Ectodermal cell (in vitro differentiated cells): ENCODE results near the gene SNED1.

Source experiments
- H3K27ac ChIP-seq: 2 replicates; pipeline ENCODE4 v1.7.0; 2013; ENCODE audit warnings: mild to moderate bottlenecking, low read depth, low read length; ENCODE audit not compliant: insufficient read depth, poor library complexity, severe bottlenecking
- H3K27me3 ChIP-seq: 2 replicates; pipeline ENCODE4 v1.7.0; 2013; ENCODE audit warnings: mild to moderate bottlenecking, low read length; ENCODE audit not compliant: insufficient read depth, control insufficient read depth, poor library complexity, severe bottlenecking
- H3K36me3 ChIP-seq: one replicate; pipeline ENCODE4 v1.7.0; 2013; ENCODE audit warnings: low read length; ENCODE audit not compliant: control insufficient read depth, insufficient read depth
- H3K4me1 ChIP-seq: one replicate; pipeline ENCODE4 v1.7.0; 2013; ENCODE audit warnings: low read length; ENCODE audit not compliant: control insufficient read depth, insufficient read depth
- H3K4me3 ChIP-seq: 2 replicates; pipeline ENCODE4 v1.7.0; 2013; ENCODE audit warnings: low read depth, low read length, control low read depth; ENCODE audit not compliant: insufficient read depth
- H3K9me3 ChIP-seq: 2 replicates; pipeline ENCODE4 v1.7.0; 2013; ENCODE audit warnings: mild to moderate bottlenecking, low read length, moderate library complexity; ENCODE audit not compliant: control insufficient read depth
- WGBS, 2 experiments: methylation state at CpG; one replicate each; pipeline ENCODE4 v1.1.7; 2013; ENCODE audit warnings: missing lambda C conversion rate in 2 of 2; 5-methylcytosine and 5-hydroxymethylcytosine counted together

The SNED1 gene

DNA sequence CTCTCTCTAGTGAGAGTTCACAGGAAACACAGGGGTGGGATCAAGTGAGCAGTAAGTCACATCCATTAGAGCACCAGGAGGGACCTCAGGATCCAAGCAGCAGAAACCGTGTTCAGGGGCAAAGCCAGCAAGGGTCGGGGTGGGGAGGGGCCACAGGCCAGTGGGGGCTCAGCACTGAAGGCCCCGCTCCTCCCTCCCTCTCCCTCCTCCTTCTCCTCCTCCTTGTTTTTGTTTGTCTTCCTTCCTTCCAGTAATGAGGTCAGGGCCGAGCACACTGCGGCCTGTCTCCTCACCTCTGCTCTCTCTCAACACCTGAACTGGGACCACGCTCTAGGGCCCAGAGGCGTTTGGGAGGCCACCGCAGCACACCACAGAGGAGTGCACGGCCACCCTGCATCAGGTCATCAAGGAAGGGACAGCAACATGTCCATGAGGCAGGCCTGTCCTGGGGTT lies 82.8 kb downstream of the SNED1 start:
- WGBS, 2 experiments: 80 to 81% methylated on average over 9 of the region's 9 CpGs
- no peaks in the 10 kb centered on the region for H3K9me3 ChIP-seq
- H3K27ac ChIP-seq: no peak overlapping the region
- H3K4me3 ChIP-seq: no peak overlapping the region
- no peaks in the 10 kb centered on the region for H3K36me3 ChIP-seq
- H3K27me3 ChIP-seq: no peaks in the 10 kb centered on the region
- H3K4me1 ChIP-seq: no peaks in the 10 kb centered on the region

DNA sequence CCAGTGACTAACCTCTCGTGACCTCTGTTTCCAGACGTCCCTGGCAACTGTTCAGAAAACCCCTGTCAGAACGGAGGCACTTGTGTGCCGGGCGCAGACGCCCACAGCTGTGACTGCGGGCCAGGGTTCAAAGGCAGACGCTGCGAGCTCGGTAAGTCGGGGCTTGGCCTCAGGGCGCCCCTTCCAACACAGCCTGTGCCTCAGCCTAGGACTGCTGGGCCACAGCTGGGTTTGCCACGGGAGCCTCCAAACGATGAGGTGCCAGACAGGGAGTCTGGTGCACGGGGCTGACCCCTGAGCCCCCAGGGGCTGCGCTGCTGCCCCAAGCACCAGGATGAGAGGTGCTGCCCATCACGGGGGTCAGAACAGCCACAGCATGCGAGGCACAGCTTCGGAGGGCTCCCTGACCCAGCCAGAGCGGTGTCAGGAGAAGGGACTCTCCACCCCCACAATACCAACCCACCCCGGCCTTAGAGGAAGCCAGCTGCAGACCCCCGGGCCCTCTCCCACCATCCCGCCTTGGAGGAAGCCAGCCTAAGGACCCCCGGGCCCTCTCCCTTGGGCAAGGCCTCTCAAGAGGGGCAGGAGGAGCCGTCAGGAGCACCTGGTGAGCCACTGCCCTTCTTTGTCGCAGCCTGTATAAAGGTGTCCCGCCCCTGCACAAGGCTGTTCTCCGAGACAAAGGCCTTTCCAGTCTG lies 83.4 kb downstream of the SNED1 start:
- no peak overlapping the region for H3K4me3 ChIP-seq
- no peaks in the 10 kb centered on the region for H3K9me3 ChIP-seq
- no peaks in the 10 kb centered on the region for H3K27me3 ChIP-seq
- 89% methylated on average over 28 of the region's 28 CpGs for WGBS, 2 experiments
- no peaks in the 10 kb centered on the region for H3K4me1 ChIP-seq
- no peak overlapping the region for H3K27ac ChIP-seq
- no peaks in the 10 kb centered on the region for H3K36me3 ChIP-seq

DNA sequence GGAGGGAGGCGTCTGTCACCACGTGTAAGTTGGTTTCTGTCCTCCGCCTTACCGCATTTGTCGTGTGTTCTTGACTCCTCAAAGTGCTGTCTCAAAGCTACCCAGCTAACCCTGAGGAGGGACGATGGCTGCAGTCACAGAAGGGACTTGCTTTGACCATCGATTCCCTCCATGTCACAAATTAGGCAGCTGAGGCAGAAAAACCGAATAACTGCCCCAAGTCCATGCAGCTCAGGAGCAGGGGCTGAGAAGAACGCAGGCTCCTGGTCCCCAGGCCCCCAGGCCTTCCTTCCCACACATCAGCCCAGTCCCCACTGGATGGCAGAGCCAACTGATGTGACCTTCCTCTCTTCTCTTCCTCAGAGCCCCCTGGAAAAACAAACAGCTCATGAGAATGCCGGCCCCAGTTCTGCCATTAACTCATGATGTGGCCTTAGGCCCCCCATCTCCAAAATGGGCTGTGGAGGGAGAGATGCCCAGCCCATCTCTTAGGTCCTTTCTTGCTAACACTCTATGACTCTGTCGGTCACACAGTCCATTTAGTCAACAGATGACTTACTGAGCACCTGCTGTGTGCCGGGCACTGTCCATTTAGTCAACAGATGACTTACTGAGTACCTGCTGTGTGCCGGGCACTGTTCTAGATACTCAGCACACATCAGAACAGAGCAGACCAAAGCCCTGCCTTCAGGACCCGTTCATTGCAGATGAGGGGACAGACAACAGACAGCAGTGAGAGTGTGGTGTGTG lies 84.1 kb downstream of the SNED1 start:
- Histone ChIP-seq H3K27ac (no peak overlapping the region), H3K27me3 (no peaks in the 10 kb centered on the region), H3K9me3 (no peaks in the 10 kb centered on the region), H3K4me3 (no peak overlapping the region), H3K36me3 (peaks cover 5% of the 10 kb centered on the region), H3K4me1 (no peaks in the 10 kb centered on the region)
- 87 to 88% methylated on average over 14 of the region's 14 CpGs for WGBS, 2 experiments

DNA sequence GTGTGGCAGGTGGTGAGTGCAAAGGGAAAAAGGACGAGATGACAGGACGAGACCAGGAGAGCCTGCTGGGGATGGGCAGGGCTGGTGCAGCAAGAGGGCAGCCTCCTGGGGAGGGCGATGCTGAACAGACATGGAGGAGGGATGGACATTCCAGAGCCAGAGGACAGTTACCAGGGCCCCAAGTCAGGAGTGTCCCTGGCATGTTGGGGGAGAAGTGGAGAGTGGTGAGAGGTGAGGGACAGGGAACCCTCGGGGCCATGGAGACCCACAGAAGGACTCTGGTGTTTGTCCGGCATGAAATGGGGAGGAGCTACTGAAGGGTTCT lies 84.6 kb downstream of the SNED1 start:
- Histone ChIP-seq H3K36me3 (peaks cover 9% of the 10 kb centered on the region), H3K27me3 (no peaks in the 10 kb centered on the region), H3K4me1 (no peaks in the 10 kb centered on the region), H3K4me3 (no peak overlapping the region), H3K9me3 (no peaks in the 10 kb centered on the region), H3K27ac (no peak overlapping the region)
- 86% methylated on average over 5 of the region's 5 CpGs for WGBS, 2 experiments

GRCh38 chr2:241084856-241085444 lies 86.5 kb downstream of the SNED1 start:
- 92 to 95% methylated on average over 4 of the region's 4 CpGs for WGBS, 2 experiments

DNA sequence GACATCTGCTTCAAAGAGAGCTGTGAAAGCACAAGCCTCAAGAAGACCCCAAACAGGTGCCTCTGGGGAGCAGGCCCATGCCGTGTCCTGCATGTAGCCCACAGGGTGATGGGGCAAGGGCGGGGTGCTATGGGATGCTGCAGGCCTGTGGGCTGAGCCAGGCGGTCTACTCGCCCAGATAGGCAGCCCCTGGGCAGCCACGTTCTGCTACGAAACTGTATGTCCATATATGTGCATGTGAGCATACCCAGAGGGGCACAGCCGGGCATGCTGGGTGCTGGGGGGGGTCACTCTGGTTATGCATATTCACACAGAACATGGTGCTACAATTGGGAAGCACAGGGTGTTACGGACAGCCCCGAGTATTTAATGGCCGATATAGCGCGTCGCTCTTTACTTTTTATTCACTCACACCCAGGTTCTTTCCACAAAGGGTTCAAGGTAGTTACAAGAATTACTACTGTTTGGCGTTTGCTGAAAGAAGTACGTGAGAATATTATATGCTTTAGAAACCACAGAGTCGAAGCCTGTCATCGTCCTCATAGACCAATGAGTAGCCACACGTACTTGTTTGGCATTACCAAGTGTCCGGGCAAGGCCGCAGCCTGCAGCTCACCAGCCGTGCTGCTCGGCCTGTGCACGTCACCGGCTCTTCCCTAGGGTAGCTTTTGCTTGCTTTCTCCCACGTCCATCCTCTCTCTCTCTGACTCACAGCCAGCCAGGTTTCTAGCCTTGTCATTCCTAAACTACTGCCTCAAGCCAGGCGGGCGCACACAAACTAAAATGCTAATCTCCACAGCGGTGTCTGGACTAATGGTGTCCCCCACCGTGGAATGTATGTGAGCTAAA lies 89.2 kb downstream of the SNED1 start:
- no peak overlapping the region for H3K4me3 ChIP-seq
- peaks cover 31% of the 10 kb centered on the region for H3K36me3 ChIP-seq
- H3K4me1 ChIP-seq: no peaks in the 10 kb centered on the region
- H3K27me3 ChIP-seq: no peaks in the 10 kb centered on the region
- no peak overlapping the region for H3K27ac ChIP-seq
- 95 to 96% methylated on average over 29 of the region's 29 CpGs for whole genome bisulfite sequencing, 2 experiments
- H3K9me3 ChIP-seq: no peaks in the 10 kb centered on the region

More at GRCh38 chr2:241084856-241085444, 86.5 kb downstream of the SNED1 start:
- H3K27me3 ChIP-seq: no peaks in the 10 kb centered on the region
- H3K9me3 ChIP-seq: no peaks in the 10 kb centered on the region
- no peak overlapping the region for H3K27ac ChIP-seq
- no peaks in the 10 kb centered on the region for H3K4me1 ChIP-seq
- H3K4me3 ChIP-seq: no peak overlapping the region
- H3K36me3 ChIP-seq: peaks cover 20% of the 10 kb centered on the region

- Histone ChIP-seq H3K27me3 (no peaks in the 10 kb centered on the region), H3K36me3 (peaks cover 32% of the 10 kb centered on the region), H3K27ac (no peak overlapping the region), H3K9me3 (no peaks in the 10 kb centered on the region), H3K4me3 (no peak overlapping the region), H3K4me1 (no peaks in the 10 kb centered on the region)
- 94 to 96% methylated on average over 8 of the region's 8 CpGs for WGBS, 2 experiments
Measured at GRCh38 chr2:241088376-241088775, 90.0 kb downstream of the SNED1 start.

DNA sequence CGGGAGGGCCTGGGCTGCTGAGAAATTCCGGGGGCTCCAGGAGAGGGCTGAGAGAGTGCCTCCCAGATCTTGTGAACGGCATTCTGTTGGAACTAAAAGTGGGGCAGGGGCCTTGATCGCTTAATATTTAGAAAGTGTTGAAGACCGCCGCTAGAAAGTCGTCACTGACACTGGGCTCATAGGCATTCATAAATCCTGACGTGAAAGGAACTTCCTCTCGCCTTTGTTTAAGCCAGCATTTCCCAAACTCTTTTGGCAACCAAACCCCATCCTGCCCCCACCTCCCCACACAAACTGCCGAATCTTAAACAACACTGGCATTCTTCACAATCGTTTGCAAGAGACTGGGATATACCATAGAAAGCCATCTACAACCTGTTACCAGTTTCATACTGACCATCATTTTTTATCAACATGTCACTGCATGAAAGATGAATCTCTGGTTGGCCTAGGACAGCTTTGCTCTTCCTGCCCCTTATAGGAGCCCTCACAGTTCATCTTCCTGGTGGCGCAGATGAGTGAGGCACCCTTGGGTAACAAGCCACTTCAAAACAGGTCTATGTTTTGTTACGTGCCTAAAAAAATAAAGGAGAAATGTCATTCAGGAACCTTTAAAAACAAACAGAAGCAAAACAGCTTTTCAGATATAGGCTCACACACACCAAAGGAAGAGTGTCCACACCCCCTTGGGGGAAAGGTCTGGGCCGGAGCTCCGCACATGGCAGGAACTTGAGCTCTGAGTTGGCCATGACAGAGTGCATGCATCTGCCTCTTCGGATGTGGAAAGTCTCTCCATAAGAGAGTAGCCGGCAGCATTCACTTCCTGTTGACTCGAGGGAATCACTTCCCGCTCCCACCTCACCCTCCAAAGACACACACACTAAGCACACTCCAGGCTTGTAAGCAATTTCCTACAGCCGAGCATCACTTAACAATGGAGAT lies 90.6 kb downstream of the SNED1 start:
- Histone ChIP-seq H3K36me3 (peaks cover 39% of the 10 kb centered on the region), H3K4me3 (no peak overlapping the region), H3K27me3 (no peaks in the 10 kb centered on the region), H3K27ac (no peak overlapping the region), H3K4me1 (no peaks in the 10 kb centered on the region), H3K9me3 (no peaks in the 10 kb centered on the region)
- WGBS, 2 experiments: 89% methylated on average over 20 of the region's 20 CpGs

DNA sequence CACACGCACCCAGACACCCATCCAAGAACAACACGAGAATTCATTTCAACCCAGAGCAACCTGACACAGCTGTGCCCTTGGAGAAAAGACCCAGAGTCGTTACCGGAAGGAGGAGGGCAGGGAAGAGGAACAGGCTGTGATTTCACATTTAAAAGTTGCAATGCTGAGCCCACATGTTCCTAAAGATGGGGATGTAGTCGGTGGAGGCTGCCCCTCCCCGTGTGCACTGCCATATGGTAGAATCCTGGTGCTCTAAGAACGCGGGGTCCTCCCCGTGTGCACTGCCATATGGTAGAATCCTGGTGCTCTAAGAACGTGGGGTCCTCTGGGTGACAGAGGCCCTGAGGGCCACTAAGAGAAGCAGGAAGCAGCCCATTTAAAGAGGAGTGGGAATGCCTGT lies 92.8 kb downstream of the SNED1 start:
- Histone ChIP-seq H3K9me3 (no peaks in the 10 kb centered on the region), H3K36me3 (peaks cover 48% of the 10 kb centered on the region), H3K4me1 (no peaks in the 10 kb centered on the region), H3K4me3 (no peak overlapping the region), H3K27me3 (no peaks in the 10 kb centered on the region), H3K27ac (no peak overlapping the region)
- WGBS, 2 experiments: 91 to 94% methylated on average over 10 of the region's 10 CpGs
